Endometrial microvascular endothelial cells (primary cell): ENCODE measurements around the gene CHRM5. TPM values are rescaled to one million over a fixed set of nuclear protein-coding genes. Genes with fewer than 3 reads are reported as not detected.
"Not testable (repeated sequence)": the region's sequence is repeated elsewhere in the genome, so short reads cannot be mapped to it uniquely, and the experiment has no call there.

Experiments used
- in situ Hi-C: cut with HindIII; loops from 2 replicates; pipeline ENCODE4 v1.10.0; 2017; ENCODE audit warnings: low sequenced_read_pairs, low pct_unique_long_range_greater_than_20kb; ENCODE audit errors: inconsistent ontology term
- total RNA-seq: library from RNA; depleted of rRNA; stranded (reverse); fragments of >200 nt; gene quantifications from one replicate; pipeline ENCODE4 v1.2.3, GENCODE V29; 2015; ENCODE audit errors: inconsistent ontology term

The CHRM5 gene
- total RNA-seq, 1 donor from 2014 or later, result not detected

DNA sequence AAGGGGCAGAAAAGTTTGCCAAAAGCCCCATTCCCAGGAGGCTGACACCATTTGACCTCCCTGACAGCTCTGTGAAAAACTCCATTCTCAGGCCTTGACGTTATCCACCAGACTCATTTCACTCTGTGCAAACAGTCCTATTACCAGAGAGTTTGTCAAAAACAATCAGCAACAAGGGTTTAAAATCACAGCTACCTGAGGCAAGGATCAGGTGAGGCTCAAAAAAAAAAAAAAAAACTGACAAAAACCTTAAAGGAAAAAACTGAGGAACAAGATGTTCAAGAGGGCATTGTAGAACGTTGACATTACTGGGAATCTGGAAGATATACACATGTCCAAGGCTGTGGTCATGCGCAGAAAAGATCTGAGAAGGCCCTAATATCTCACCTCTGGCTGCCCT is 59.3 kb downstream of the CHRM5 start:
- in situ Hi-C loops, result no loop called here

DNA sequence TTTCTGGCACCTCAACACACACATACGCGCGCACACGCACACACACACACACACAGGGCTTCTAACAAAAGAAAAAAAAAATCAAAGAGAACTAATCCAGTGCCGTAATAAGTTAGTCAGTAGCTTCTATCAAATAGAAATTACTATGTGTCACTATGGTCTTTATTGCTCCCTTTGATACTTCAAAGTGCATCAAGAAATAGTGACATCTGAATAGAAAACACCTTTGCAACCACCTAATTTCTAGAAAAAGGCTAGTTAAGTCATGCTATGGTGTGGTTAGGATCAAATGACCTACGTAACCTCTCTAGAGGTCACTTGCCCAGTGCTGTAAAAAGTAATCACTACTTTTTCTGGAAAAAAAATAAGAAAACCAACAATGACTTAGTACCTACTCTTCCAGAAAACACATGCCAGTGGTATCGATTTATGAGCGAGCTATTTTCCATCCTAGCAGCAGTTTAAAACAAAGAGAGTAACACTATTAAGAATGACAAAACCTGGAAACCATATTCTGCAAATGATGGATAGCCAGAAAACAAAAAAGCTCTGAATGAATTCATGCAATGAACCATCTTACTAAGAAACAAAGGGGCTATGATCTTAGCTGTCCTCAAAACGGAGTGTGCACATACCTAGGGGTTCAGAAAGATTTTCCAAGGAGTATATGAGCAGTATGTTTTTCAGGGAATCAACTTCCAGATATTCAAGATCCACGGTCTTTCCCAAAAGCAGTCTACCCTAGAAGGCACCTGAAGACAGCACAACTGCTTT is 63.9 kb downstream of the CHRM5 start:
- in situ Hi-C loops, result no loop called here

DNA sequence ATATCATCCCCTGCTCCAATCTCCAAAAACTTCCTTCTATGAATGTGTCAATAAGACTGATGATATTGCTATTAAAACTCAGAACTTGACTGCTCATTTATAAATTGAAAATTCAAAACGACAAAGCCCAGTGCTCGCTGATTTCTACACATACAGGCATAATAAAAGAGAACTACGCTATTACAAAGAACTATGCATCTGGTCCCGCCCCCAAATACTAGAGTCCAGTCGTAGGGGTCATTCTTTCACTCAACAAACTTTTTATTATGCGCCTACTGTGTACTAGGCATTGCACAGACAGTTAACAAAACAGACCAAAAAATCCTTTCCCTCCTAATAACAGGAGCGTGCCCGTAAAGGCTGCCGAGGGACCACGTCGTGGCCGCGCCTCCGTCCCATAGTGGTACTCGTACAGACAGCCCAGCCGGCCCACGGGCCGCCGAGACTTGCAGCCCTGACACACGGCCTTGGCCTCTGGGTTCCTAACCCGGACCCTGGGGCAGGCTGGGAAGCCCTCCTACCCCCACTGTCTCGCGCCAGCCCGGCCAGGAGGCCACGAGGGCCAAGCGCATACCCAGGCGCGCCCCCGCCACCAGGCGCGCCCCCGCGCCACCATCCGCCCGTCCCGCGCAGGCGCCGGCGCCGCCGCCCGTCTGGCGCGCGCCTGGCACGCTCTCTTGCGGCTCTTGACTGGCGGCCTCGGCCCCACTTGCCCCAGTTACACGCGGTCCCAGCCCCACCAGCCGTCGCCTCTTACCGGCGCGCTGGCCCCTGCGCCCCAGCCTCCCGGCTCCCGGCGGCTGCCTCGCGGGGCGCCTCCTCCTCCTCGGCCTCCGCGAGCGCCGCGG is 70.0 kb downstream of the CHRM5 start:
- in situ Hi-C loops, result no loop called here

DNA sequence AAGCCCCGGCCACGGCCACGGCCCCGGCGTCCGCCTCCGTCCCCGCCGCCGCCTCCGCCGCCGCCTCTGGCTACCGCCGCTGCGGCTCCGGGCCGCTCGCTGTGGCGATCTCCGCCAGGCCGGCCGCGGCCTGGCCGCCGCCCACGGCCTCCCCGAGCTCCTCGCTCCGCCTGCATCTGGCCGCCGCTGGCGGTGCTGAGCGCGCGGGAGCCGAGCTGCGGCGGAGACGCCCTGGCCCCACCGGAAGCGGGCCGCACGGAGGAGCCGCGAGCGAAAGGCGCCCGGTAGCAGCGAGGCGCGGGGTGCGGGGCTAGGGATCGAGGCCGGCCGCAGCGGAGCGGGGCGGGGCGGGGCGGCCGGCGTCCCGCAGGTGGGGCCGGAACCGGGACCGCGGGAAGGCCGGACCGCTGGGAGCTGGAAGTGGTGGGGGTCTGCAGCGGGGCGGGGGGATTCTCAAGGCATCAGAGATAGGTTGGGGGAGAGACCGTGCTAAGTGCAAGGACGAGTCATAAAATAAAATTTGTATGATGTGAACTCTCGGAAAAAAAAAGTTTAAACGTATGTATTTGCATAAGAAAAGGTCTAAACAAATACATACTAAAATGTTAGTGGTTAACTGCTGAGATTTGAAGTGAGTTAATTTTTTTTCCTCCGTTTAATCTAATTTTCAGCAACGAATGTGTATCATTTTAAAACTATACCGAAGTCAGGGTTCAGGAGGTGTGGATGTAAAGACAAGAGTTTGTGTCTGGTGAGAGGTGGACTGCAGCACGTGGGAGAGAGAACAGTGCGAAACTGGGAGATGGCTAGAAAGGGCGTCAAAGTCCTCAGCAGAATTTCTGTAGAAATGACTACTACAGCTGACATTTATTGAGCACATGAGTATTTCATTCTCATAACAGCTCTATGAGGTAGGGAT is 70.8 kb downstream of the CHRM5 start, which contains the start of gene AVEN:
TSS of gene AVEN (minus strand) at position 334 of the 919 bp plus-strand sequence. CDS start at position 176, 158 bp downstream.
- in situ Hi-C loops, result no loop called here

DNA sequence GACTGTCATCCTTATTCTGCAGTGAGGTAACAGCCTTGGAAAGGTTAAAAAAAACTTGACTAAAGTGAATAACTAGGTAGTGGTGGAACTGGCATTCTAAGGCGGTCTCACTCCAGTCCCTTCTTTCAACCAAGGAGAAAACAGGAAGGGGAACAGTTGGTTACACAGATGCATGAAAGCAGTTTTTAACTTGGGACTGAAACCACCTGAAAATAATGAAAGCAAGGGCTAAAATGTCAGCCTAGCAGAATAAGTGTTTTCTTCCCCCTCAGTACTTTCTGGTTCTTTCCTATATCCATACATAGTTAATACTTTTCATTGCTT is 71.5 kb downstream of the CHRM5 start:
- in situ Hi-C loops, result no loop called here

DNA sequence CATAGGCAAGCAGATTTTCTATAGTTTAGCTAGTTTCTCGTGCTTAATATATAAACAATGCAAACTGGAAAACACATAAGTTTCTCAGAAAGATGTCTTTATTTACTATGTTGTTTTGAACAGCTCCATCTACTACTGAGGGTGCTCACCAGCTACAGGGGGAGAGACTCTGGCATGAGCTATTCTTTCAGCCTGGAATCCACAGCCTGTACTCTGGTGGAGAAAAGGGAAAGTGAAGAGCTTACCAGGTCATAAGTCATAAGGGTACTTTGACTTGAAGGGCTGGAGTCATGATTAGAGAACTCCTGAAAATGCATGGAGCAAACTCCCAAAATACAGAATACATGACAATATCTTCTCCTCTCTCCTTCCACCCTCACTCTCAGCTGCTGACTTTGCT is 75.1 kb downstream of the CHRM5 start:
- in situ Hi-C loops, result no loop called here

DNA sequence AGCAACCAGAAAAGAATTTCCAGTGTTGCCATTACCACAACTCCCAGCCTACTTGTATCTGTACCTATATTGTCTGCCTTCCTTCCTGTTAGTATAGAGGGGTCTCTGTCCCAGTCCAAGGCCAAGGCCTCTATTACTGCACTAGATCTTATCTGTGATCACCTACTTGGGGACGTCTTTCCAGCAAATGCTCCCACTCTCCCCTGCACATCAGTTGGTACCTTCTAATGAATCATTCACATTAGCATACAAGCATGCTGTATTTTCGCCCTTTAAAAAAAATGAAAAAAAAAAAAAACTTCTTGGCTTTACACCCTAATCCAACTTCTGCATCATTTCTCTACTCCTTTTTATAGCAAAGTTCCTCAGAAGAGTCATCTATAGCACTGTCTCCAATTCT is 75.5 kb downstream of the CHRM5 start:
- in situ Hi-C loops, result no loop called here

DNA sequence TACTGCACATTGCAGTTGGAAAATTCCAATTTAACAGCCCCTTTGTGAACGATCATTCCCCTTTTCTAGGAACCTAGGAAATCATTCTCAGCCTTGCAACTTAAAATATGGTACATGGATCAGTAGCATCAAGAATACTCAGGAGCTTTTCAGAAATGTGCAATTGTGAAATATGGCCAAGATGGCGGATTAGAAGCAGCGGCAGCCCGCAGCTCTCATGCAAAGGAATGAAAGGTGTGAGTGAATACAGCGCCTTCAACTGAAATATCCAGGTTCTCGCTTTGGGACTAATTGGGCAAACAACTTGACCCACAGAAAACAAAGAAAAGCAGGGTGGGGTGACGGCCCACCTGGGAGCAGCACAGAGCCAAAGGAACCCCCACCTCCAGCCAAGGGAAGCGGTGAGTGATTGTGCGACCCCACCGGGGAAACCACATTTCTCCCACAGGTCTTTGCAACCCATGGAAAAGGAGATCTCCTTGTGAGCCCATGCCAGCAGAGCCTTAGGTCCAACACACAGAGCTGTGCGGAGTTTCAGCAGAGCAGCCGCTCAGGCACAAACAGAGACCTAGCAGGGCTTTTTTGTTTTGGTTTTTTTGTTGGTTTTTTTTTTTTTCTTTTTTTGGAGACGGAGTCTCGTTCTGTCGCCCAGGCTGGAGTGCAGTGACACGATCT is 78.3 kb downstream of the CHRM5 start:
- in situ Hi-C loops, result no loop called here

DNA sequence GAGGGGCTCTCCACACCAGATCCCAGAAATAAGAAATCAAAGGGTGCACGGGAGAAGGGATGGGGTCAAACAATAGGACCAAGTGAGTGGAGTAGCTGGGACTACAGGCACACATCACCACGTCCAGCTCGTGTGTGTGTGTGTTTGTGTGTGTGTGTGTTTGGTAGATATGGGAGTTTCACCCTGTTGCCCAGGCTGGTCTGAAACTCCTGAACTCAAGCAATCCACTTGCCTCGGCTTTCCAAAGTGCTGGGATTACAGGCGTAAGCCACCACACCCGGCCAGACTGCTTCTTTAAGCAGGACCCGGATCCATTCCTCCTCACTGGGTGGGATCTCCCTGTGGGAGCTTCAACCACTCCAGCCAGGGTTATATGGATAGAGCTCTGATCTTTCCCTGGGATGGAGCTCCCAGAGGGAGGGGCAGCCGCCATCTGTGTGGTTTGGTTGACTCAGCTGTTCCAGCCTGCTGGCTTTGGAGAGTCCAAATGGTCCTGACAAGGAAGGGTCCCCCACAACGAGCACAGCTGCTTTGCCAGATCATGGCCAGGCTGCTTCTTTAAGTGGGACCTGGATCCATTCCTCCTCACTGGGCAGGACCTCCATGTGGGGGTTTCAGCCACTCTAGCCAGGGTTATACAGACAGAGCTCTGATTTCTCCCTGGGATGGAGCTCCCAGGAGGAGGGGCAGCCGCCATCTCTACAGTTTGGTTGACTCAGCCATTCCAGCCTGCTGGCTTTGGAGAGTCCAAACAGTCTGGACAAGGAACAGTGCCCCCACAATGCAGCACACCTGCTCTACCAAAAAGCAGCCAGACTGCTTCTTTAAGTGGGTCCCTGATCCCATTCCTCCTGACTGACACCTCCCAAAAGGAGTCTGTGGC is 79.8 kb downstream of the CHRM5 start:
- in situ Hi-C loops, result no loop called here

DNA sequence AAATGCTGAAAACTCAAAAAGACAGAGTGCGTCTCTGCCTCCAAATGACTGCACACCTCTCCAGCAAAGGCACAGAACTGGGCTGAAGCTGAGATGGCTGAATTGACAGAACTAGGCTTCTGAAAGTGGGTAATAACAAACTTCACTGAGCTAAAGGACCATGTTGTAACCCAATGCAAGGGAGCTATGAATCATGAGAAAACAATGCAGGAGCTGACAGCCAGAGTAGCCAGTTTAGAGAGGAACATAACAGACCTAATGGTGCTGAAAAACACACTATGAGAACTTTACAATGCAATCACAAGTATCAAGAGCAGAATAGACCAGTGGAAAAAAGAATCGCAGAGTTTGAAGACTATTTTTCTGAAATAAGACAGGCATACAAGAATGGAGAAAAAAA is 80.8 kb downstream of the CHRM5 start:
- in situ Hi-C loops, result no loop called here

DNA sequence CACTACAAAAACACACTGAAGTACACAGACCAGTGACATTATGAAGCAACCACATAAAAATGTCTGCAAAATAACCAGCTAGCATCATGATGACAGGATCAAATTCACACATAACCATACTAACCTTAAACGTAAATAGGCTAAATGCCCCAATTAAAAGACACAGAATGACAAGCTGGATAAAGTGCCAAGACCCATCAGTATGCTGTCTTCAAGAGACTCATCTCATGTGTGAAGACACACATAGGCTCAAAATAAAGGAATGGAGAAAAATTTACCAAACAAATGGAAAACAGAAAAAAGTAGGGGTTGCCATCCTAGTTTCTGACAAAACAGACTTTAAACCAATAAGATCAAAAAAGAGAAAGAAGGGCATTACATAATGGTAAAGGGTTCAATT is 82.1 kb downstream of the CHRM5 start:
- in situ Hi-C loops, result not testable (repeated sequence)

DNA sequence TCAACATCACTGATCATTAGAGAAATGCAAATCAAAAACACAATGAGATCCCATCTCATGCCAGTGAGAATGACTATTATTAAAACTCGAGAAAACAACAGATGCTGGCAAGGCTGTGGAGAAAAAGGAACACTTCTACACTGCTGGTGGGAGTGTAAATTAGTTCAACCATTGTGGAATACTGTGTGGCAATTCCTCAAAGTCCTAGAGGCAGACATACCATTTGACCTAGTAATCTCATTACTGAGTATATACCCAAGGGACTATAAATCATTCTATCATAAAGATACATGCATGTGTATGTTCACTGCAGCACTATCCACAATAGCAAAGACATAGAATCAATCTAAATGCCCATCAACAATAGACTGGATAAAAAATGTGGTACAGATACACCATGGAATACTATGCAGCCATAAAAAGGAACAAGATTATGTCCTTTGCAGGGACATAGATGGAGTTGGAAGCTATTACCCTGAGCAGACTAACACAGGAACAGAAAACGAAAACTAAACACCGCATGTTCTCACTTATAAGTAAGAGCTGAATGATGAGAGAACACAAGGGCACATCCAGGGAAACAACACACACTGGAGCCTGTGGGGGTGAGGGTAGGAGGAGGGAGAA is 85.9 kb downstream of the CHRM5 start:
- in situ Hi-C loops, result no loop called here

DNA sequence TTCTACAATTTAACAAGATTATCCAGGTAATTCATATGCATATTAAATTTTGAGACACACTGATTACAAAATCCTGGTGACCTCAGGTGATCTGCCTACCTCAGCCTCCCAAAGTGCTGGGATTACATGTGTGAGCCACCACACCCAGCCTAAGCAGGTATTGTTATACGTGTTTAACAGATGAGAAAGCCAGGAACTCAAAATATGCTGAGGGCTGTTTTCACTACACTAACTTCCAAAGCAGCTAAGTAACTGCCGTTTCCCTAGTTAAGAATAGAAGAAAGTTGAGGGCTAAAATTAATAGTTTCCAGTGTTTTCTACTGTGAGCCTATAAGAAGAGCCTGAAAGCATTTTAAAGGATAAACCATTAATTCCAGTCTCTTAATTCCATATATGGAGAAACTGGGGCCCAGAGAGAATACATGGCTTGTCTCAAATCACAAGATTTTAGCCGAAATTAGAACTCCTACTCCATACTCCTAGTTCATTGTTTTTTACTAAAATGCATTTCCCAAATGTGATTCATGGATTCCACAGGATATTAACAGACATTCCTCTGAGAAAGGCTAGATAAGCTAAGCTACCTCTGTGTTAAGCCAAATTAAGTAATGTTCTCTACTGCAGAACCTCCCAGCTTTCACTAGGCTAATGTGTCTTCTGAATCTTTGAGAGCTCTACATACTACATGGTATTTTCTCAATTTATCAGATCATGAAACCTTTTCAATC is 87.7 kb downstream of the CHRM5 start:
- in situ Hi-C loops, result no loop called here

DNA sequence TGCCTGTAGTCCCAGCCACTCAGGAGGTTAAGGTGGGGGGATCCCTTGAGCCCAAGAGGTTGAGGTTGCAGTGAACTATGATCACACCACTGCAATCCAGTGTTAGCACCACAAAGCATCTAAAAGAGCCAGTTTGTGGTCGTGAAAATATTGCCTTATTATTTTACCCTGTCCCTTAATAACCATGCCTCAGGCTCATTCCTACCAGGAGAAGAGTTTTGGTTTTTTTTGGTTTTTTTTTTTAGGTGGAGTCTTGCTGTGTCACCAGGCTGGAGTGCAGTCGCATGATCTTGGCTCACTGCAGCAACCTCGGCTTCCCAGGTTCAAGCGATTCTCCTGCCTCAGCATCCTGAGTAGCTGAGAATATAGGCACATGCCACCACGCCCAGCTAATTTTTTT is 88.6 kb downstream of the CHRM5 start:
- in situ Hi-C loops, result no loop called here

DNA sequence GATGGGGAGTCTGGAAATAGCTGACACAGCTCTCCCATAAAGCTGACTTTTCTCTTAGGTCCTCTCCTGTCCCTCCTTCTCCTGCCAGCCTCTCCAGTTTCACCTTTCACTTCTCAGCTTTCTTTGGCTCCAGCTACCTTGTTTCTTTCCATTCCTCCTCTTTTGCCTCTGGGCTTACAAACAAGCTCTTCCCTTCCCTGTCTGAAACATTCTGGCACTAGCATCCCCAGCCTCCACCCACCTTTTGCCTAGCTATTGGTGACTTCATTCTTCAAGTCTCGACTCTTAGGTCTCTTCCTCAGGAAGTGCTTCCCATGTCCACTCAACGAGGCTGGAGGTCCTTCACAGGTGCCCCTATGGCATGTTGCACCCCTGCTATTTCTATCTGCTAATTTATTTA is 91.2 kb downstream of the CHRM5 start:
- in situ Hi-C loops, result no loop called here

DNA sequence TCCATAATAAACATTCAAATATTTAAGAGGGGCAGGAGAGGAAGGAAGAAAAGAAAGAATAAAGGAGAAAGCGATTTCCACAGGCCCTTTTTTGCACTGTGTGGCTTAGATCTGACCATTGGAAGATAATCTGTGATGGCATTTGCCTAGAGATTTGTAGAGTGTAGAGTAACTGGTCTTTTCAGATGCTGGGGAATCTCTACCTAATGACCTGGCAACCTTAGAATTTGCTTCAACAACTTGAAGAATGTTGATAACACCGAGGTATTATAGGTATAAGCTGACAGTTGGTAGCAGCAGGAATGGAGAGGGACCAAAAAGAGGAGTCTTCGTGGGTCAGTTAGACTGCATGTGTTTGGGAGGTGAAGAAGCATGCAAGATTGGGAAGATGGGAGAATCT is 91.6 kb downstream of the CHRM5 start:
- in situ Hi-C loops, result no loop called here

DNA sequence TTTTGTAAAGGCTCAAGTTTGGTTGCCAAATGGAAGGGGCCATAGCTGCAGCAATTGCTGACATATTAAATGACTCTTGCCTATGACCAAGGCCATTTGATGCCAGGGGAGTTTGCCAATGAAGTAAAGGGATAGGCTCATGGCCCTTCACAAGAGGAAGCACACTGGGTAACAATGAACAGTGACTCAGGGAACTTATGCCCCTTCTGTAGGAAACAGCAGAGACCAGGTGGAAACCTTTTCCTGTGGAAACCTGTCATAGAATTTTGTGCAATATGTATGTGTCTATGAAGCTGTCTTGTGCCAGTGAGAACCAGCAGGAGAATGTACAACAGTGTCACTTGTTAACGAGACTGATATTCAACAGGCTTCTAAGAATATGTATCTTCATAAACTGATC is 96.1 kb downstream of the CHRM5 start:
- in situ Hi-C loops, result no loop called here
